Brain microvascular endothelial cell (primary cell): Measurements from ENCODE around the gene KCND3.

Experiments used
- DNase-seq: peaks from one replicate; pipeline ENCODE4 v3.0.0-alpha.2; 2020
- H3K27ac ChIP-seq: fragments of 250-450 bp; sonication (Bioruptor Pico); 2 replicates; pipeline ENCODE4 v1.5.1; 2020; ENCODE audit warnings: mild to moderate bottlenecking, moderate library complexity
- H3K27me3 ChIP-seq: fragments of 250-450 bp; sonication (Bioruptor Pico); replicated peaks from 2 replicates; pipeline ENCODE4 v1.5.1; 2020; ENCODE audit warnings: mild to moderate bottlenecking
- H3K36me3 ChIP-seq: fragments of 250-450 bp; sonication (Bioruptor Pico); replicated peaks from 2 replicates; pipeline ENCODE4 v1.5.1; 2020; ENCODE audit warnings: mild to moderate bottlenecking
- H3K4me3 ChIP-seq: 2 replicates; pipeline ENCODE4 v1.5.1; 2011; ENCODE audit warnings: low read depth, mild to moderate bottlenecking, control low read depth, low read length, moderate library complexity
- in situ Hi-C: cut with HindIII; loops from 2 replicates; pipeline ENCODE4 v1.10.0; 2017; ENCODE audit warnings: low sequenced_read_pairs, low pct_ligation_motif_present
- TF ChIP-seq, protein P1 (sequence below): IDR thresholded peaks from 2 replicates; pipeline ENCODE4 v1.5.1; 2011; ENCODE audit warnings: low read depth, mild to moderate bottlenecking, moderate library complexity, low read length, control low read depth, inconsistent platforms; ENCODE audit errors: missing control alignments

Gene KCND3

GRCh38 chr1:111956155-111956771 is 33.2 kb downstream of the KCND3 start:
- in situ Hi-C loops: no loop called here
- no peak for DNase-seq
- Histone ChIP-seq H3K36me3 (no peaks in the 10 kb centered on the region), H3K27me3 (no peaks in the 10 kb centered on the region), H3K4me3 (no peak overlapping the region), H3K27ac (no peak overlapping the region)
- TF ChIP-seq, protein P1, sequence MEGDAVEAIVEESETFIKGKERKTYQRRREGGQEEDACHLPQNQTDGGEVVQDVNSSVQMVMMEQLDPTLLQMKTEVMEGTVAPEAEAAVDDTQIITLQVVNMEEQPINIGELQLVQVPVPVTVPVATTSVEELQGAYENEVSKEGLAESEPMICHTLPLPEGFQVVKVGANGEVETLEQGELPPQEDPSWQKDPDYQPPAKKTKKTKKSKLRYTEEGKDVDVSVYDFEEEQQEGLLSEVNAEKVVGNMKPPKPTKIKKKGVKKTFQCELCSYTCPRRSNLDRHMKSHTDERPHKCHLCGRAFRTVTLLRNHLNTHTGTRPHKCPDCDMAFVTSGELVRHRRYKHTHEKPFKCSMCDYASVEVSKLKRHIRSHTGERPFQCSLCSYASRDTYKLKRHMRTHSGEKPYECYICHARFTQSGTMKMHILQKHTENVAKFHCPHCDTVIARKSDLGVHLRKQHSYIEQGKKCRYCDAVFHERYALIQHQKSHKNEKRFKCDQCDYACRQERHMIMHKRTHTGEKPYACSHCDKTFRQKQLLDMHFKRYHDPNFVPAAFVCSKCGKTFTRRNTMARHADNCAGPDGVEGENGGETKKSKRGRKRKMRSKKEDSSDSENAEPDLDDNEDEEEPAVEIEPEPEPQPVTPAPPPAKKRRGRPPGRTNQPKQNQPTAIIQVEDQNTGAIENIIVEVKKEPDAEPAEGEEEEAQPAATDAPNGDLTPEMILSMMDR: no peak

- TF ChIP-seq, protein P1: no peak
- in situ Hi-C loops: no loop called here
- DNase-seq: no peak
- Histone ChIP-seq H3K4me3 (no peak overlapping the region), H3K27me3 (no peaks in the 10 kb centered on the region), H3K27ac (no peak overlapping the region), H3K36me3 (no peaks in the 10 kb centered on the region)
Measured at GRCh38 chr1:111955755-111956154, 33.7 kb downstream of the KCND3 start.

DNA sequence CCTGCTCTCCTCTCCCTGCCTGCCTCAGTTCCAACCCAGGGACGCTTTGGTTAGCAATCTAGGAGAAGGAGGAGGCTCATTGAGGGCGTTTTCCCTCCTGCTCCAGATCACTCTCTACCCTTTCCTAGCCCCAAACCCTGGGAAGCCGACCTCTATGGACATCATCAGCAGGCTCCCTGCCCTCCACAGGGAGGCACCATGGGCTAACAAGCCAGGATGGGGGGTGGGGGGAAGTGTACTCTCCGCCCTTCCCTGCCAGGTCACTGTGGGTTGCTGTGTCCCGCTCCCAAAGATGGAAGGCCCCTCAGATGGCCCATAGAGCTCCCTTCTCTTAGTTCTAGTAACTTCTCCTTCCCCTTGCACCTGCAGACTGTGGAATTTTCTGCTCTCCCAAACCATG is 35.7 kb downstream of the KCND3 start:
- Histone ChIP-seq H3K27ac (no peak overlapping the region), H3K27me3 (no peaks in the 10 kb centered on the region), H3K36me3 (no peaks in the 10 kb centered on the region), H3K4me3 (no peak overlapping the region)
- TF ChIP-seq, protein P1: no peak
- in situ Hi-C loops: no loop called here
- DNase-seq: no peak

DNA sequence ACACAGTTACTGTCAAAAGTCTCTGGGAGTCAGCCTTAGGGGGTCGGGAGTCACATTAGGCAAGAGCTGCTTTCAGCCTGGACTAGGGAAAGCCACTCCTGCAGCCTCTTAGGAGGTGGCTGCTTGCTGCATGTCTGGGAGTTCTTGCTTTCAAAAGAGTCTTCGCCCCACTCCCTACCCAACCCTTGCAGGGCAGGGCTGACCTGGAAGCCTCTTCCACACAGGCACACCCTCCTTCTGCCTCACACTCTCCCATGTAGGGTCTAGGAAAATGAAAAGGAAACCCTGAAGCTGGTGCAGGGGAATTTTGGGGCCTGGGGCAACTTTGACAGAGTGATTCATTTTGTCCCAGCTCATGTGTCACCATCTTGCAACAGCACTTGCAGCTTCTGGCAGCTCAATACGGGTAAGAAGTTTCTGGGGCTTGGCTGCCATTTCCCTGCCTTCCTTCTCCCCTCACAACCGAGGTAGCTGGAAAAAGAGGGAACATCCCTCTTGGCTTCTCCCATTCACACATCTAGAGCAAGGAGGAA is 37.3 kb downstream of the KCND3 start:
- in situ Hi-C loops: no loop called here
- Histone ChIP-seq H3K36me3 (no peaks in the 10 kb centered on the region), H3K27ac (no peak overlapping the region), H3K4me3 (no peak overlapping the region), H3K27me3 (no peaks in the 10 kb centered on the region)
- DNase-seq: no peak
- TF ChIP-seq, protein P1: no peak

- TF ChIP-seq, protein P1: no peak
- no peaks in the 10 kb centered on the region for H3K27me3 ChIP-seq
- H3K4me3 ChIP-seq: no peak overlapping the region
- H3K36me3 ChIP-seq: no peaks in the 10 kb centered on the region
- H3K27ac ChIP-seq: no peak overlapping the region
- DNase-seq: no peak
- in situ Hi-C loops: no loop called here
Measured at GRCh38 chr1:111948209-111949171, 41.0 kb downstream of the KCND3 start.
